Hepatocyte (in vitro differentiated cells): Measurements from ENCODE around the gene PLA2G4E.

ENCODE experiments used
- CTCF ChIP-seq: fragments of 200-600 bp; sonication (generic); IDR thresholded peaks from 2 replicates; pipeline ENCODE4 v1.5.1; 2016; ENCODE audit warnings: antibody characterized with exemption, mild to moderate bottlenecking; ENCODE audit not compliant: poor library complexity
- EZH2 ChIP-seq: fragments of 200-600 bp; sonication (generic); IDR thresholded peaks from 2 replicates; pipeline ENCODE4 v1.6.1; 2016; ENCODE audit warnings: antibody characterized with exemption, mild to moderate bottlenecking, borderline replicate concordance

GRCh38 chr15:42064271-42064670 lies 43.4 kb upstream of the PLA2G4E start:
- no peak for TF ChIP-seq CTCF
- no peak for TF ChIP-seq EZH2
